Stimulated activated naive B cell treated with anti-CD40 and anti-IgM and Interleukin-4, amounts not matched to agents 10 μg/mL and 1 μg/mL and 100 μg/mL, for 72 hours (primary cell): ENCODE measurements around the gene OCA2.

ENCODE experiments used
- ATAC-seq, 2 donors: fragments of 150-1000 bp; cut with Tn5 transposase; replicated peaks; 2 replicates each; pipeline ENCODE4 v1.10.0; 2021; ENCODE audit warnings: moderate library complexity in 1 of 2
- DNase-seq: peaks from one replicate; pipeline ENCODE4 v3.0.0; 2021
- H3K27ac Mint-ChIP-seq: one replicate; pipeline ENCODE4 v1.8.0; 2022; ENCODE audit warnings: mild to moderate bottlenecking, mixed read lengths
- H3K27me3 Mint-ChIP-seq, 2 donors: one replicate each; pipeline ENCODE4 v1.8.0; 2022; ENCODE audit warnings: mixed read lengths in 2 of 2
- H3K36me3 Mint-ChIP-seq, 2 donors: one replicate each; pipeline ENCODE4 v1.8.0; 2022; ENCODE audit warnings: mixed read lengths in 2 of 2, mild to moderate bottlenecking in 1 of 2
- H3K4me1 Mint-ChIP-seq, 2 donors: one replicate each; pipeline ENCODE4 v1.8.0; 2022; ENCODE audit warnings: mixed read lengths in 2 of 2, mild to moderate bottlenecking in 1 of 2
- H3K4me3 Mint-ChIP-seq, 2 donors: one replicate each; pipeline ENCODE4 v1.8.0; 2022; ENCODE audit warnings: mild to moderate bottlenecking in 2 of 2, mixed read lengths in 2 of 2, moderate library complexity in 1 of 2
- H3K9me3 Mint-ChIP-seq, 2 donors: one replicate each; pipeline ENCODE4 v1.8.0; 2022; ENCODE audit warnings: mixed read lengths in 2 of 2, mild to moderate bottlenecking in 1 of 2

The OCA2 gene

GRCh38 chr15:28105224-28105791 lies 6.2 kb upstream of the OCA2 start:
- no peaks in the 10 kb centered on the region for H3K9me3 Mint-ChIP-seq
- peaks cover 13 to 14% of the 10 kb centered on the region in 2 donors for H3K4me1 Mint-ChIP-seq
- DNase-seq (no peak), ATAC-seq (no peak)
- peaks cover 1 to 5% of the 10 kb centered on the region in 2 donors for H3K36me3 Mint-ChIP-seq
- peaks cover 40 to 41% of the 10 kb centered on the region in 2 donors for H3K27me3 Mint-ChIP-seq
- H3K27ac Mint-ChIP-seq, result no peak overlapping the region
- peak overlapping the region; percentile 46 to 77 for H3K4me3 Mint-ChIP-seq

DNA sequence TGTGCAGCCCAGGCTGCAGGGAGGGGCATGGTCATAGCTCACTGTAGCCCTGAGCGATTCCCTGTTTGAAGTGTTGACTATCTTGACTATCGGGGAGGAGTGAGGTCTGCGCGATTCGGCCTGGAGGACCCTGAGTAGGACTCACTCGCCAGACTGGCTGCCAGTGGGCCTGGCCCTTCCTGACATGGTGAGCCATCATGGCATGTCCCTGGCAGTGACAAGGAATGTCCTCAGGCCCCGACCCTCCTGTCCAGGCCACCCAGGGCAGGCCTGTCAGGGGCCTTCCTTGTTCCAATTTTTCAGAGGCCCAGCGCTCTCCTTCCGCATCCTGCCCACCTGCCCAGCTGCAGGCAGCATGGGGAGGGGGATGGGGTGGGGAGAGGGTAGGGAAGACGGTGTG lies 5.2 kb upstream of the OCA2 start:
- no peak overlapping the region for H3K27ac Mint-ChIP-seq
- H3K9me3 Mint-ChIP-seq, result no peaks in the 10 kb centered on the region
- no peak for DNase-seq
- ATAC-seq, result no peak
- H3K27me3 Mint-ChIP-seq, result peaks cover 49 to 50% of the 10 kb centered on the region in 2 donors
- no peak overlapping the region for H3K4me3 Mint-ChIP-seq
- peaks cover 19 to 22% of the 10 kb centered on the region in 2 donors for H3K4me1 Mint-ChIP-seq
- H3K36me3 Mint-ChIP-seq, result peaks cover 1 to 5% of the 10 kb centered on the region in 2 donors

DNA sequence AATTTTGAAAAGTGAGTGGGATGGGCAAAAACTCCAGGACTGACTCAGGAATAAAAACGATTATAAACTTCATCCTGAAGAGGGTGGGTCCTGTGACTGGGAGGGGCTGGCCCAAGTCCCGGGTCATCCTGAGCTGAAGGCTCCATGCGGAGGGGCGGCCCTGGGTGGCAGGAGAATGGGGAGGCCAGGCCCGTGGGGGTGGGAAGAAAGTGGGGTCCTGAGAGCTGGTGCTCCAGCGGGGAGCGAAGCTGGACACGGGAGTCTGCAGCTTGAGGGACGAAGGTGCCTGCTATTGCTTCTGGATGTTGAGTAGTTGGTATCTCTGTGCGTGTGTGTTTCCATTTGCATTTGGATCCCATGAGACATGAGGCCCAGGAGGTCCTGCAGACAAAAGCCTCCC lies 4.7 kb upstream of the OCA2 start:
- no peak overlapping the region for H3K4me3 Mint-ChIP-seq
- no peaks in the 10 kb centered on the region for H3K9me3 Mint-ChIP-seq
- ATAC-seq, result no peak
- DNase-seq, result no peak
- peaks cover 19 to 23% of the 10 kb centered on the region in 2 donors for H3K4me1 Mint-ChIP-seq
- H3K36me3 Mint-ChIP-seq, result peaks cover 1 to 5% of the 10 kb centered on the region in 2 donors
- H3K27ac Mint-ChIP-seq, result no peak overlapping the region
- H3K27me3 Mint-ChIP-seq, result peaks cover 49 to 50% of the 10 kb centered on the region in 2 donors

GRCh38 chr15:28101983-28102441 lies 2.9 kb upstream of the OCA2 start:
- Mint-ChIP-seq H3K4me3 (no peak overlapping the region), H3K9me3 (no peaks in the 10 kb centered on the region), H3K27me3 (peaks cover 56 to 67% of the 10 kb centered on the region in 2 donors), H3K4me1 (peaks cover 30 to 31% of the 10 kb centered on the region in 2 donors), H3K36me3 (peaks cover 1 to 5% of the 10 kb centered on the region in 2 donors), H3K27ac (no peak overlapping the region)
- DNase-seq, result no peak
- ATAC-seq, result no peak

- DNase-seq (no peak), ATAC-seq (no peak)
- Mint-ChIP-seq H3K27me3 (peaks cover 55 to 66% of the 10 kb centered on the region in 2 donors), H3K36me3 (peaks cover 1 to 5% of the 10 kb centered on the region in 2 donors), H3K4me1 (peaks cover 31% of the 10 kb centered on the region in 2 donors), H3K4me3 (no peak overlapping the region), H3K9me3 (no peaks in the 10 kb centered on the region), H3K27ac (no peak overlapping the region)
Measured at GRCh38 chr15:28101201-28101600, 2.1 kb upstream of the OCA2 start.

- H3K27me3 Mint-ChIP-seq, result peaks cover 53 to 66% of the 10 kb centered on the region in 2 donors
- peaks cover 28 to 31% of the 10 kb centered on the region in 2 donors for H3K4me1 Mint-ChIP-seq
Measured at GRCh38 chr15:28100516-28101195, 1.5 kb upstream of the OCA2 start.

DNA sequence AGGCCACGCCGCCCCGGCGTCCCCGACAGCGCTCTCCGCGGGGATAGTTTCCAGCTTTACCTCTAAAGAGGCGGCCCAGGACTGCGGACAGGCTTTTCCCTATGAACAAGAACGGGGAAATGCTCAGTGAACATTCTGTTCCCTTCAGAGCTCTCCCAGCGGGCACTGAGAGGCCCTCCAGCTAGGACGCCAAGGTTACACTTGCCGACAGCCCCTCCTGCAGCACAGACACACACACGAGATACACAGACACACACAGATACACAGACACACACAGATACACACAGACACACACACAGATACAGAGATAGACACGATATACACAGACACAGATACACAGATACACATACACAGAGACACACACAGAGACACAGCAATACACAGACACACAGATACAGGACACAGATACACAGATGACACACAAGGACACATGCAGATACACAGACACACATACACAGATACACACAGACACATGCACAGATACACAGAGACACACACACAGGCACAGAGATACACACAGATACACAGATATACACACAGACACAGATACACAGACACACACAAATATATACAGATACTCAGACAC lies 533 bp upstream of the OCA2 start:
- H3K9me3 Mint-ChIP-seq, result no peaks in the 10 kb centered on the region
- DNase-seq (no peak), ATAC-seq (no peak)
- peak overlapping the region; percentile 11 to 22 for H3K4me3 Mint-ChIP-seq
- peaks cover 43 to 57% of the 10 kb centered on the region in 2 donors for H3K27me3 Mint-ChIP-seq
- peaks cover 23 to 31% of the 10 kb centered on the region in 2 donors for H3K4me1 Mint-ChIP-seq
- H3K27ac Mint-ChIP-seq, result no peak overlapping the region
- H3K36me3 Mint-ChIP-seq, result no peaks in the 10 kb centered on the region

More at GRCh38 chr15:28100516-28101195, 1.5 kb upstream of the OCA2 start:
- Mint-ChIP-seq H3K9me3 (no peaks in the 10 kb centered on the region), H3K4me3 (no peak overlapping the region), H3K27ac (no peak overlapping the region), H3K36me3 (peaks cover 0 to 1% of the 10 kb centered on the region in 2 donors)
- DNase-seq, result no peak
- no peak for ATAC-seq

DNA sequence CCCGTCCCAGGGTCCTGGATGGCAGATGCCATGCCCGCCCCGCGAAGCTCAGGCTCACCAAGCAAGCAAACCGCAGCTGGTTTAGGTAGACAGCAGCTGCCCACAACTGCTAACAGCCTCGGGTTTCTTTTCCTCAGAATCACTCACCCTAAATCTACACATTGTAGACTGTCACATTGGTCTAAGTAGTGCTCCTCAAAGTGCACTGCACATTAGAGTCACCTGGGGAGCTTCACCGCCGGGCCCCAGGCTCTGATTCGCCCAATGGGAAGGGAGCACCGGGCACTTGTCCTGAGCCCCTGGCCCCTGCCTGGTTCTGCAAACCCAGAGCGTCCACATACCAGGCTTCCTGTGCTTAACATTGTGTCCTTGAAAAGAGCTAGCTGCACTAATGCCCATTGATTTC lies 752 bp downstream of the OCA2 start:
- H3K27me3 Mint-ChIP-seq, result peaks cover 41 to 57% of the 10 kb centered on the region in 2 donors
- H3K4me3 Mint-ChIP-seq, result no peak overlapping the region
- DNase-seq (no peak), ATAC-seq (no peak)
- no peak overlapping the region for H3K27ac Mint-ChIP-seq
- no peaks in the 10 kb centered on the region for H3K9me3 Mint-ChIP-seq
- peaks cover 0 to 3% of the 10 kb centered on the region in 2 donors for H3K36me3 Mint-ChIP-seq
- H3K4me1 Mint-ChIP-seq, result peaks cover 29 to 37% of the 10 kb centered on the region in 2 donors

DNA sequence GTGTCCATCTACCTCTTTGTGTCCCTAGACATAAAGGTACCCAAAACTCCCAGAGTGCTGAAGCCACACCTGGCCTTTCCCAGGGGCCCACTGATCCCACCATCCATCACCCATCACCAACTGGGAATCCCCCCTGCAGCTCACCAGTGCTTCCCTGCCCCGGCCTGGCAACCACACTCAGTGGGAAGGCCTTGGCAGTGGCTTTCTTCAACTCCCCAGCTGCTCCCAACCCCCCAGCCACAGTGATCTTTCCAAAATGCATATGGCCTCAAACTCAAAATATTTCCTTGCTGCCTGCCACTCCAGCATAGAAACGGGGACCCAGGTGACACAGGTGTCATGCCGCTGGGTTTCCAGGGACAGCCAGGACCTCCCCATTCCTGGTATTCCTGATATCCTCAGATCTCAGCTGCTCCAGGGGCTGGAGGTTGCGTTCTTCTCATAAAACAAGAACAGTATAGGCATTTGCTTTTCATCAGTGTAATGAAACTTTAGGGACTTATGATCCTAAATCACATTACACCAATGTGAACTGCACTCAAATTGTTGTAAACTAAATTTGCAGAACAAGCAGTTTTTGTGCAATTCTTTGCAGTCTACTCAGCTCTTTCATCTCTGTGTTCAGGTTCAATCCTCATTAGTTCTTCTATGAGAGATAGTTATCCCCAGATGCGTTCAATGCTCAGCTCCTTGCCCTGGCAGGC lies 1.3 kb downstream of the OCA2 start:
- Mint-ChIP-seq H3K9me3 (no peaks in the 10 kb centered on the region), H3K36me3 (peaks cover 0 to 3% of the 10 kb centered on the region in 2 donors), H3K4me1 (peaks cover 29 to 37% of the 10 kb centered on the region in 2 donors), H3K27me3 (peaks cover 43 to 57% of the 10 kb centered on the region in 2 donors), H3K4me3 (peak overlapping the region; percentile 25 to 69), H3K27ac (no peak overlapping the region)
- DNase-seq (no peak), ATAC-seq (no peak)

- H3K9me3 Mint-ChIP-seq, result no peaks in the 10 kb centered on the region
- H3K4me1 Mint-ChIP-seq, result peaks cover 29 to 37% of the 10 kb centered on the region in 2 donors
- no peak for ATAC-seq
- H3K27me3 Mint-ChIP-seq, result peaks cover 46 to 62% of the 10 kb centered on the region in 2 donors
- peak overlapping the region; percentile 85 for H3K4me3 Mint-ChIP-seq
- no peak for DNase-seq
- no peak overlapping the region for H3K27ac Mint-ChIP-seq
- H3K36me3 Mint-ChIP-seq, result peaks cover 0 to 3% of the 10 kb centered on the region in 2 donors
Measured at GRCh38 chr15:28096670-28097431, 2.3 kb downstream of the OCA2 start.

GRCh38 chr15:28096411-28096669 lies 2.8 kb downstream of the OCA2 start:
- peak; percentile 1 to 6 for ATAC-seq
- H3K27me3 Mint-ChIP-seq, result peaks cover 49 to 67% of the 10 kb centered on the region in 2 donors
- peaks cover 29 to 37% of the 10 kb centered on the region in 2 donors for H3K4me1 Mint-ChIP-seq
- peaks cover 0 to 1% of the 10 kb centered on the region in 2 donors for H3K9me3 Mint-ChIP-seq
- peaks cover 0 to 3% of the 10 kb centered on the region in 2 donors for H3K36me3 Mint-ChIP-seq
- no peak for DNase-seq
- H3K4me3 Mint-ChIP-seq, result peak overlapping the region; percentile 85
- peak overlapping the region; percentile 31 for H3K27ac Mint-ChIP-seq

DNA sequence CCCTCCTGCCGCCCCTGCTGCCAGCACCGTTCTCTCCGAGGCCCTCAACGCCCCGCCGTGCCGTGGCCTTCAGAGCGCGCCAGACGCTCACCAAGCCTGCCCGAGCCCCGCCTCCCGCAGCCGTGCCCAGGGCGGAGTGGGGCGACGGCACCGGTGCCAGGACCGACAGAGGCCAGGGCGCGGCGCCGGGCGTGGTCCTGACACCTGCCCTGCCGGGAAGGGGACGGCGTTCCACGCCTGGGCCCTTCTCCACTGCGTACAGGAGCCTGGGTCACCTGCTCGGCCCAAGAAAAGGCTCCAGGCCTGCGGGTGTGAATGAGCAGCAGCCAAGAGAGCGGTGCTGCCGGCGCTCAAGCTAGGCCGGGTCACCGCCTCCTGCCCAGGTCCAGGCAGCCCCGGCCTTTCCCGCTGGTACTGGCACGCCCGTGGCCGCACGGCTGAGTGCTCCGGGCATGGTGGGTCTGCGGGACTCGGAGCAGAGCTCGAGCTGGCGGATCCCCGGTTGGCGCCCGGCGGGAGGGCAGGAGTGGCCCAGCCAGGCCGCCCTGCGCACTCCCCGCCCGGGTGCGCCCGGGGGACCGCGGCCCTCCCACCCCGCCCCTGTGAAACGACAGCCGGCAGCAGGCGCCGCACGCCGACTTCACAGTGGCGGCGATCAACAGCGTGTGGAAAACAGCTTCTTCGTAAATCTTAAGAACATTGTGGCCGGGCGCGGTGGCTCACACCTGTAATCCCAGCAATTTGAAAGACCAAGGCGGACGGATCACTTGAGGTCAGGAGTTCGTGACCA lies 4.2 kb downstream of the OCA2 start:
- peak overlapping the region; percentile 85 for H3K4me3 Mint-ChIP-seq
- peaks cover 24 to 36% of the 10 kb centered on the region in 2 donors for H3K4me1 Mint-ChIP-seq
- peaks cover 9 to 10% of the 10 kb centered on the region in 2 donors for H3K9me3 Mint-ChIP-seq
- H3K27me3 Mint-ChIP-seq, result peaks cover 56 to 71% of the 10 kb centered on the region in 2 donors
- DNase-seq (no peak), ATAC-seq (peak; percentile 19 to 25)
- H3K27ac Mint-ChIP-seq, result no peak overlapping the region
- H3K36me3 Mint-ChIP-seq, result peaks cover 5 to 10% of the 10 kb centered on the region in 2 donors
